Vein endothelial cell (primary cell): Measurements from ENCODE around the gene LRRC59. TPM values are rescaled to one million over a fixed set of nuclear protein-coding genes. Genes with fewer than 3 reads are reported as not detected.

Experiments used
- small RNA-seq: library from RNA; depleted of rRNA; stranded (forward); fragments of <200 nt; gene quantifications from one replicate; pipeline ENCODE3, GENCODE V24; 2012
- total RNA-seq: library from RNA; depleted of rRNA; stranded (reverse); fragments of >200 nt; gene quantifications from 2 replicates; pipeline ENCODE4 v1.2.3, GENCODE V29; 2012

Gene LRRC59
- 172 and 226 TPM in 2 replicates for total RNA-seq

DNA sequence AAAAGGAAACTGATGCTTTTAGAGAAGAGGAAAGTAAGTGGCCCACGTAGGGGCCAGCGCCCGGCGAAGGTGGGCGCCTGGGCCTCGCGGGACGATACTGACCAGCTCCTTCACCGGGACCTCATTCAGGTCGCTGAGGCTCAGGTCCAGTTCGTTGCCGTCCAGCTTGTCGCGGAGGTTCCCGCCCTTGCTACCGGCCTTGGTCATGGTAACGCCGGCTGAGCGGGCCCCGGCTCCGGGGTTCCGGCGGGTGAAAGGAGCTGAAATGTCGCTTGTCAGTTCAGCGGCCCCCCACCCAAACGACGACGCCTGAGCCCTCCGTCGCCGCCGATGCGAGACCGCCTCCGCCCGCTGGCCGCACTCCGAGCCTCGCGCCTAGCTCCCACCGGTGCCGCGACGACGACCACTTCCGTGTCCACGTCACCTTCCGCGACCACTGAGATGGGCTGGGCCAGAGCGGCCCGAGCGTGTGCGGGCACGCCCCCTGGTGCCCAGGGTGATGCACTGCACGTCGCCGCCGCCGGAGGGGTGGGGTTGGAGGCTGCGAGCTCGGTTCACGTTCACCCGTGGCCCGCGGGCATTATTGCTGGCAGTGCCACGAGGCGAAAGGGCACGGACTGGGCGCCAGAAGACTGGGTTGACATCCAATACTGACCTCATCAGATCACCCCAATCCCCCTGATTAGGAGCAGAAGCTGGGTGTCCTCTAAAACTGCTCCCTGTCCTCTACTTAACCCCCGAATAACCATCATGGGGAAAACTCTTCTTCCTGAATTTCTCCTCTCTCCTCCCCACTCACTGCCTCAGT is at the start of gene LRRC59:
Gene LRRC59, minus strand, starts transcription at position 413 of the 808 bp plus-strand sequence. Its CDS starts 206 bp downstream, at position 207.

DNA sequence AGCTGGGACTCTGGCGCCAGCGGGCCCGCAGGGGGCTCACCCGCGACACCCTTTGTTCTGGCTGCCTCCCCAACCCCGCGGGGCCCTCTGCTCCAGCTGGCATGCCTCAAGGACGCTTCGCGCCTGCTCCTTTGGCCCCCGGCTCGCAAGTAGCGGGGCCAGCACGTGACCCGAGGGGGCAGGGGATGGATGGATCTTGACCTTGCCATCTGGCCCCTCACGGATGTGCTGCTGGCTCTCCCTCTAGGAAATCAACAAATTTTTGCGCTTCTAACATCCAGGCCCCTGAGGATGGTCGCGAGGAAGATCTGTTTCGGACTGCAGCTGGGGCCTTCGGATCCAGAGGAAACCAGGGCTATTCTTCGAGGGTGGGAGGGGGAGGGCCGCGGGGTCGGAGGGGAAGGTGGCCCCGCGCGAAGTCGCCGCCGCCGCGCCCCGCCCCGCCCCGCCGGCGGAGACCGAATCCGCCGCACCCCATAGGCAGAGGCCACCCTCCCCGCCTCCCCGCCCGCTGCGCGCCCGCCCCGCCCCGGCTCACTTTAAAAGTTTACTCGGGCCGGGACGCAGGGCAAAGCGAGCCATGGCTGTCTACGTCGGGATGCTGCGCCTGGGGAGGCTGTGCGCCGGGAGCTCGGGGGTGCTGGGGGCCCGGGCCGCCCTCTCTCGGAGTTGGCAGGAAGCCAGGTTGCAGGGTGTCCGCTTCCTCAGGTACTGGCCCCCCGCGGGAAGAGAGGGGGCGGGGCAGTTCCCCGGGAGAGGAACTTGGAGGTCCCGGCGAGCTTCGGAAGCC is 28.6 kb upstream of the LRRC59 start, which contains the start of gene ACSF2:
Gene ACSF2, plus strand, starts transcription at position 537 of the 790 bp plus-strand sequence. Its CDS starts 44 bp downstream, at position 581.

DNA sequence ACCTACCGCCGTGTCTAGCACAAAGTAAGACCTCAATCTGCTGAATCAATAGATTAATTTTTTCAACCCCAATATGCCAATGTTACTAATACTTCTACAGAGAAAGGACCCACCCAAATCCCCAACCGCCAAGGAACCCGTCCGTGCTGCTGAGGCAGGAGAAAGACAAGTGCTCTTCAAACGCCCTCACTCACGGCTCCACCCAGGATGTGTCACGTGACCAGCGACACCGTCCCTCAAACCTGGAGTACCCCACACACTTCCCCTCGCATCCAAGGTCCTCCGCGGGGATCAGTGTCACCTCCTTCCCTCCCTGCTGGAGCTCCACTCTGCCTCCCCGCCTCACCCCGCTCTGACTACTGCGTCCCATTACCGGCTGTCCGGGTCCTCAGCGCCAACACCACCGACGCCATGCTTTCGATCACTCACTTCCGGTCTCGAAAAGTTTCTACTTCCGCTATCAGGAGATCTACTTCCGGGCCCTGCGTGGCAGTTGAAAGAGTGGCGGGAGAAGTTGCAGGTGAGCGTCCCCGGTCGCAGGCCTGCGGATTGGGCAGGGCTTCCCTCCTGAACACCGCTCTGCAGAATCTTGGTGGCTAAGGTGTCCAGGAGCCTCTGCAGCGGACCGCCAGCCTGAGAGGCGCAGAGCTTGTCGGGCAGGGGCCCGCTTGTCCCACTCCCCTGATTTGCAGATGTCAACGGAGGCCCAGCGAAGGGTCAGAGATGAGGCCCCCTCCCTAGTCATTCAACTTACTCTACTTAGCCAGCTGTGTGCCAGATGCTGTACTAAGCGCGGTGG is 24.4 kb downstream of the LRRC59 start, which contains the start of the genes EME1 and MRPL27:
Gene EME1, plus strand, starts transcription at position 472 of the 799 bp plus-strand sequence. CDS start 1,980 bp downstream, outside the sequence.
Gene MRPL27, minus strand, starts transcription at position 427 of the 799 bp plus-strand sequence. Its CDS starts 14 bp downstream, at position 413.

DNA sequence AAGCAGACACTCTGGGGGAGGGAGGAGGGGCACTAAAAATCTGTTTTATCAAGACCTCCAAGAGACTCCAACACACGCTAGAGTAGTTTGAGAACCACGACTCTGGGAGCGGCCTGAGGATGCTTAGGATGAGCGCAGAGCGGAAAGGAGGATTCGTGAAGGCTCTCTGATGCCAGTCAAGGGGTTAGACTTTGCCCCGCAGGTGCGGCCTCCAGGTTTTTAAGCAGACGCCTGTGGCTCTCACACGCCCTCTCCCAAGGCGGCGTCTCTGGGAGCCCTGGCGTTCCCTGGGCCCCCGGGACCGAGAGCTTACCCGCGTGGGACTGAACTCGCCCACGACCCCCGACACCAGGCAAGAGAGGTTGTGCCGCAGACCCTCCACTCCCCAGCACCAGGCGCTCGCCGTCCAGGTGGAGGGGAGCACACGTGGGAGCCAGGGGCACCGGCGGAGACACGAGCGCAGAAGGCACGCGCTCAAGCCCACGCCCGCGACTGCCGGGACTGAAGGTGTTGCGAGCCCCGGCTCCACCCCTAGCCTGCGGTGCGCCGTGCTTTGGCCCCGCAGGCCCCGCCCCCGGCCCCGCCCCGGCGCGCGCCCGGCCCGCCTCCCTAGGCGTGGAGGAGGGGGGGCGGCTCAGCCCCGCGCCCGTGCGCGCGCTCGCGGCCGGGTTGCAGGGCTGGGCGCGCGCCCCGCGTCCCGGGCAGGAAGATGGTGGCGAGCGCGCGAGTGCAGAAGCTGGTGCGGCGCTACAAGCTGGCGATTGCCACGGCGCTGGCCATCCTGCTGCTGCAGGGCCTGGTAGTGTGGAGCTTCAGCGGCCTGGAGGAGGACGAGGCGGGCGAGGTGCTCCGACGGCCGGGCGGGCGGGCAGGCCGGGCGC is 51.7 kb downstream of the LRRC59 start, which contains the start of gene XYLT2:
Gene XYLT2, plus strand, starts transcription at position 695 of the 881 bp plus-strand sequence. Its CDS starts 15 bp downstream, at position 710.

Small RNAs within 50 kb of the gene (small RNA-seq; reads per million reads assigned to genes)
- gene RF00019 = not detected

Other genes starting within 250 kb of the LRRC59 start
- 33.9 and 47.0 TPM in 2 replicates for gene PPP1R9B, start 246.8 kb downstream of the LRRC59 start, total RNA-seq
- not detected in 2 replicates for gene SGCA, start 231.5 kb downstream of the LRRC59 start, total RNA-seq
- 9.5 and 38.4 TPM in 2 replicates for gene COL1A1, start 195.9 kb downstream of the LRRC59 start, total RNA-seq
- under 0.01 and 0.29 TPM in 2 replicates for gene TMEM92, start 123.1 kb downstream of the LRRC59 start, total RNA-seq
- gene XYLT2, start 51.4 kb downstream of the LRRC59 start, total RNA-seq = 25.0 and 33.3 TPM in 2 replicates
- 55.9 and 63.3 TPM in 2 replicates for gene MRPL27, start 24.3 kb downstream of the LRRC59 start, total RNA-seq
- 2.3 and 3.3 TPM in 2 replicates for gene EME1, start 24.3 kb downstream of the LRRC59 start, total RNA-seq
- 9.9 and 17.3 TPM in 2 replicates for gene ACSF2, start 28.7 kb upstream of the LRRC59 start, total RNA-seq
- gene CHAD, start 71.4 kb upstream of the LRRC59 start, total RNA-seq = not detected in 2 replicates
- 24.9 and 28.4 TPM in 2 replicates for gene RSAD1, start 81.3 kb upstream of the LRRC59 start, total RNA-seq
- 0.29 TPM in 1 of 2 replicates, not detected in the other for gene MYCBPAP, start 110.9 kb upstream of the LRRC59 start, total RNA-seq
- gene EPN3, start 135.2 kb upstream of the LRRC59 start, total RNA-seq = under 0.01 TPM in 1 of 2 replicates, not detected in the other
- 52.6 and 56.7 TPM in 2 replicates for gene SPATA20, start 149.7 kb upstream of the LRRC59 start, total RNA-seq
- not detected in 2 replicates for gene CACNA1G, start 163.2 kb upstream of the LRRC59 start, total RNA-seq
- 1.7 and 5.2 TPM in 2 replicates for gene ABCC3, start 237.4 kb upstream of the LRRC59 start, total RNA-seq